HEK293 (cell line): ENCODE measurements around the gene ARHGAP4.

ENCODE experiments used
- CTCF ChIA-PET: fragments of 350-600 bp; formaldehyde crosslinking; extraction: SDS; loops from one replicate; lab custom pipeline; 2021; ENCODE audit warnings: antibody characterized with exemption; lab: Yijun Ruan, JAX
- POLR2A ChIA-PET: fragments of 300-600 bp; formaldehyde crosslinking; extraction: SDS; loops from one replicate; lab custom pipeline; 2020; ENCODE audit warnings: antibody characterized with exemption, inconsistent platforms; lab: Yijun Ruan, JAX
- H3K27ac ChIP-seq: fragments of 200-500 bp; sonication (Bioruptor generic); 2 replicates; pipeline ENCODE4 v1.5.1; 2014; ENCODE audit warnings: low read depth, low read length, control low read depth, inconsistent platforms; ENCODE audit errors: extremely low read depth
- H3K36me3 ChIP-seq, 2 experiments: fragments of 200-500 bp in 1 of 2; sonication (Bioruptor generic) in 1 of 2; 1 replicate in 1 of 2; 2 replicates in 1 of 2; pipeline ENCODE4 v1.5.1; 2014 to 2017; ENCODE audit warnings: inconsistent platforms in 2 of 2, low read length in 2 of 2; ENCODE audit not compliant: control insufficient read depth in 2 of 2, insufficient read depth in 1 of 2
- H3K4me1 ChIP-seq: fragments of 200-500 bp; sonication (Bioruptor generic); 2 replicates; pipeline ENCODE4 v1.5.1; 2014; ENCODE audit warnings: mild to moderate bottlenecking, low read length, inconsistent platforms; ENCODE audit not compliant: control insufficient read depth, insufficient read depth
- H3K4me3 ChIP-seq: 2 replicates; pipeline ENCODE4 v1.5.1; 2011; ENCODE audit warnings: low read depth, mild to moderate bottlenecking, control low read depth, low read length, moderate library complexity
- H3K9me3 ChIP-seq: fragments of 200-500 bp; sonication (Bioruptor generic); 2 replicates; pipeline ENCODE4 v1.5.1; 2014; ENCODE audit warnings: low read depth, low read length, inconsistent platforms; ENCODE audit not compliant: control insufficient read depth, insufficient read depth
- FEZF1 ChIP-seq: fragments of 450-650 bp; formaldehyde crosslinking; IDR thresholded peaks from 2 replicates; pipeline ENCODE4 v1.5.1; 2016; ENCODE audit warnings: missing biosample characterization, missing genetic modification characterization
- HOXD13 ChIP-seq: sonication (generic); formaldehyde crosslinking; IDR thresholded peaks from 2 replicates; pipeline ENCODE4 v1.8.0; 2022; ENCODE audit warnings: missing genetic modification reagents, borderline replicate concordance
- IKZF3 ChIP-seq: fragments of 450-650 bp; IDR thresholded peaks from 2 replicates; pipeline ENCODE4 v1.5.0; 2018; ENCODE audit warnings: missing biosample characterization, mild to moderate bottlenecking, missing genetic modification characterization, moderate library complexity
- KLF8 ChIP-seq: fragments of 450-650 bp; formaldehyde crosslinking; IDR thresholded peaks from 2 replicates; pipeline ENCODE4 v1.5.1; 2016; ENCODE audit warnings: missing biosample characterization, missing genetic modification characterization
- PBX3 ChIP-seq: sonication (generic); formaldehyde crosslinking; IDR thresholded peaks from 2 replicates; pipeline ENCODE4 v1.8.1; 2022; ENCODE audit warnings: mild to moderate bottlenecking, moderate library complexity, missing genetic modification reagents
- TSHZ1 ChIP-seq: fragments of 450-650 bp; formaldehyde crosslinking; IDR thresholded peaks from 2 replicates; pipeline ENCODE4 v1.5.1; 2016; ENCODE audit warnings: missing biosample characterization, missing genetic modification characterization, borderline replicate concordance
- ZNF10 ChIP-seq: fragments of 450-650 bp; formaldehyde crosslinking; IDR thresholded peaks from 2 replicates; pipeline ENCODE4 v1.5.1; 2017; ENCODE audit warnings: missing biosample characterization, missing genetic modification characterization
- ZNF148 ChIP-seq: fragments of 450-650 bp; formaldehyde crosslinking; IDR thresholded peaks from 2 replicates; pipeline ENCODE4 v1.5.0; 2017; ENCODE audit warnings: missing biosample characterization, missing genetic modification characterization, borderline replicate concordance
- ZNF324 ChIP-seq: fragments of 450-650 bp; formaldehyde crosslinking; IDR thresholded peaks from 2 replicates; pipeline ENCODE4 v1.5.1; 2016; ENCODE audit warnings: missing biosample characterization, missing genetic modification characterization
- ZNF362 ChIP-seq: fragments of 450-650 bp; formaldehyde crosslinking; IDR thresholded peaks from 2 replicates; pipeline ENCODE4 v1.5.1; 2016; ENCODE audit warnings: missing biosample characterization, missing genetic modification characterization
- ZNF513 ChIP-seq: fragments of 450-650 bp; IDR thresholded peaks from 2 replicates; pipeline ENCODE4 v1.5.1; 2018; ENCODE audit warnings: missing biosample characterization, missing genetic modification characterization
- ZNF548 ChIP-seq: fragments of 450-650 bp; formaldehyde crosslinking; IDR thresholded peaks from 2 replicates; pipeline ENCODE4 v1.5.1; 2016; ENCODE audit warnings: missing biosample characterization, missing genetic modification characterization
- ZNF560 ChIP-seq: fragments of 450-650 bp; formaldehyde crosslinking; IDR thresholded peaks from 2 replicates; pipeline ENCODE4 v1.5.1; 2017; ENCODE audit warnings: missing biosample characterization, missing genetic modification characterization, borderline replicate concordance
- ZNF561 ChIP-seq: fragments of 450-650 bp; IDR thresholded peaks from 2 replicates; pipeline ENCODE4 v1.5.1; 2018; ENCODE audit warnings: missing biosample characterization, missing genetic modification characterization, borderline replicate concordance
- ZNF571 ChIP-seq: fragments of 450-650 bp; formaldehyde crosslinking; IDR thresholded peaks from 2 replicates; pipeline ENCODE4 v1.5.0; 2017; ENCODE audit warnings: missing biosample characterization, missing genetic modification characterization
- ZNF580 ChIP-seq: fragments of 450-650 bp; formaldehyde crosslinking; IDR thresholded peaks from 2 replicates; pipeline ENCODE4 v1.5.1; 2016; ENCODE audit warnings: missing biosample characterization, missing genetic modification characterization
- ZNF677 ChIP-seq: fragments of 450-650 bp; IDR thresholded peaks from 2 replicates; pipeline ENCODE4 v1.5.0; 2018; ENCODE audit warnings: missing biosample characterization, mild to moderate bottlenecking, missing genetic modification characterization, moderate library complexity
- ZSCAN18 ChIP-seq: fragments of 450-650 bp; formaldehyde crosslinking; IDR thresholded peaks from 2 replicates; pipeline ENCODE4 v1.5.1; 2016; ENCODE audit warnings: missing biosample characterization, missing genetic modification characterization
- ZSCAN4 ChIP-seq: fragments of 450-650 bp; formaldehyde crosslinking; IDR thresholded peaks from 2 replicates; pipeline ENCODE4 v1.5.1; 2017; ENCODE audit warnings: missing biosample characterization, missing genetic modification characterization

The ARHGAP4 gene

GRCh38 chrX:153973127-153974002, 47.3 kb upstream of the ARHGAP4 start (continued):
- no peak for TF ChIP-seq TSHZ1
- no peak for TF ChIP-seq FEZF1 (tag by site-specific recombination)

GRCh38 chrX:153972368-153973126, 46.5 kb upstream of the ARHGAP4 start, which contains the start of gene TMEM187:
Gene TMEM187 (plus strand): TSS chrX:153972754. CDS start chrX:153982063, 9,309 bp downstream.
- ChIA-PET CTCF (interaction anchor here (1.3 kb wide), 1 partner anchor 9 kb away, joined by 3 read pairs; no protein-coding TSS in a partner anchor), POLR2A (interaction anchor here (0.6 to 4.6 kb wide), 10 partner anchors 9 to 518 kb away, joined by 3 to 67 read pairs (median 4); partner anchors contain the start of gene NAA10)
- Histone ChIP-seq H3K4me1 (peaks cover 10% of the 10 kb centered on the region), H3K27ac (peak within 1 kb of the TSS; percentile 99), H3K9me3 (no peaks in the 10 kb centered on the region), H3K4me3 (peak within 1 kb of the TSS; percentile 95), H3K36me3 (peaks cover 0 to 12% of the 10 kb centered on the region in 2 experiments; a peak in 1 of 3 replicates)
- TF ChIP-seq ZNF148 (tag by site-specific recombination) (no peak), ZNF548 (tag by site-specific recombination) (no peak), PBX3 (CRISPR knock-in tag) (peak; percentile 61; the same call in 1 of the 2 replicates), ZNF10 (tag by site-specific recombination) (no peak), ZSCAN4 (tag by site-specific recombination) (no peak), ZNF677 (tag by site-specific recombination) (0 out of 2 replicates have a peak, but pooled peaks have one; percentile 33), HOXD13 (CRISPR knock-in tag) (no peak), ZNF560 (tag by site-specific recombination) (no peak), ZNF561 (tag by site-specific recombination) (peak; percentile 64; the same call in 1 of the 2 replicates), ZNF513 (tag by site-specific recombination) (no peak), KLF8 (tag by site-specific recombination) (peak; percentile 71), ZNF324 (tag by site-specific recombination) (no peak), ZNF580 (no peak), ZNF571 (tag by site-specific recombination) (no peak), IKZF3 (tag by site-specific recombination) (0 out of 2 replicates have a peak, but pooled peaks have one; percentile 21), ZNF362 (tag by site-specific recombination) (no peak), ZSCAN18 (tag by site-specific recombination) (no peak)
